NCI-H1417 treated with DMSO at 0.1 percent for 48 hours (cell line): ENCODE results near the gene TM9SF1.

Experiments used
- DNase-seq: peaks from one replicate; lab custom pipeline; 2025; lab: John Stamatoyannopoulos, UW

TM9SF1 gene

GRCh38 chr14:24197056-24197450 is 1.8 kb upstream of the TM9SF1 start:
- DNase-seq = no peak

GRCh38 chr14:24196071-24197055 is 1.1 kb upstream of the TM9SF1 start:
- DNase-seq = no peak

- no peak for DNase-seq
Measured at GRCh38 chr14:24194873-24195185, 412 bp downstream of the TM9SF1 start.

GRCh38 chr14:24194186-24194872 is 912 bp downstream of the TM9SF1 start:
- no peak for DNase-seq

- no peak for DNase-seq
Measured at GRCh38 chr14:24192933-24193332, 2.3 kb downstream of the TM9SF1 start.

GRCh38 chr14:24190416-24190815 is 4.8 kb downstream of the TM9SF1 start:
- no peak for DNase-seq

- no peak for DNase-seq
Measured at GRCh38 chr14:24189460-24189859, 5.8 kb downstream of the TM9SF1 start.

GRCh38 chr14:24189059-24189375 is 6.2 kb downstream of the TM9SF1 start:
- DNase-seq = no peak

- peak; percentile 94 for DNase-seq
Measured at GRCh38 chr14:24188251-24189058, 6.8 kb downstream of the TM9SF1 start, which contains the start of gene IPO4. Gene IPO4, minus strand, starts transcription at chr14:24188816. Its CDS starts 29 bp downstream, at chr14:24188787.

GRCh38 chr14:24187539-24187915 is 7.7 kb downstream of the TM9SF1 start:
- DNase-seq = no peak

- no peak for DNase-seq
Measured at GRCh38 chr14:24186831-24187538, 8.3 kb downstream of the TM9SF1 start.

- no peak for DNase-seq
Measured at GRCh38 chr14:24185741-24186140, 9.5 kb downstream of the TM9SF1 start.

GRCh38 chr14:24185026-24185425 is 10.2 kb downstream of the TM9SF1 start:
- DNase-seq = no peak

GRCh38 chr14:24184104-24184970 is 10.9 kb downstream of the TM9SF1 start:
- no peak for DNase-seq

GRCh38 chr14:24183014-24183481 is 12.2 kb downstream of the TM9SF1 start:
- no peak for DNase-seq

GRCh38 chr14:24182110-24182882 is 12.9 kb downstream of the TM9SF1 start:
- DNase-seq = no peak

GRCh38 chr14:24181371-24182077 is 13.7 kb downstream of the TM9SF1 start:
- no peak for DNase-seq

GRCh38 chr14:24179961-24180796 is 15.1 kb downstream of the TM9SF1 start:
- no peak for DNase-seq
